GM19372 (cell line): ENCODE data around the gene NAA40.

ENCODE experiments used
- ATAC-seq: cut with Tn5 transposase; IDR thresholded peaks from one replicate; pipeline ENCODE4 v1.9.1; 2021; ENCODE audit warnings: mild to moderate bottlenecking, low read depth, moderate library complexity; ENCODE audit not compliant: unreplicated experiment

NAA40 gene

DNA sequence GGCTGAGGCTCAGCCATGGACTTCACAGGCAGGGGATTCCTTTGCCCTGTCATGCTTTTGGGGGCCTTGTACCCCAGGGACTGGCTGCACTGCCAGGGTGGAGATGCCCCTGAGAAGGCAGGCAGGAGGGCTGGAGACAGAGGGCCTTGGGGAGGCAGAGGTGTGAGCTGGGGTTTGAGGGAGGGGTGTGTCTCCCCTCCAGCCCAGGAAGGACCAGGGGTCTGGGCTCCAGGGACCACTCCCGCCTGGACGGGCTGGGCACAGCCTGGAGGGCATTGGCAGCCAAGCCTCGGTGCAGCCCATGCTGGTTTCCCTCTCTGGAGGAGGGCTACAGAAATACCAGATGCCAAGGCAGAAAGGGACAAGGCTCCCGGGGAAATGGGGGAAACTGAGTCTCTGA lies 66.9 kb downstream of the NAA40 start:
- no peak for ATAC-seq

DNA sequence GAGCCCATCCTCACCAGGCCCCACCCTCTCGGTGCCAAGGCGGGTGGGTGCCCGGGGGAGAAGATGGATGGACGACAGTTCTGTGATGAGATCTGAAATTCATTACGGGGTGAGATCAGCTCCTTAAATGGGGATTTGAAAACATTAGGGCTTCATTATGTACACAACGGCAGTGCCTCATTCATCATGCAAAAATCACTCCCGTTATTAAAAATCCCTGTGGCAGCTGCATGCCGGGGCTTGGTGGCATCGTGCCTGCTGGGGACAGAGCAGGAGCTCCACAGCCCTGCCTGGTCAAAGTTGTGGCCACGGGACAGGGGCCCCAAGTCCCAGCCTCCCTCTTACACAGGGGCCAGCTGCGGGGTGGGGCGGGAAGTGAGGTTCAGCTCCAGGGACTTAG lies 67.6 kb downstream of the NAA40 start:
- ATAC-seq = no peak
